HG02943 (cell line): ENCODE results near the gene LAMP1.
"Not testable (repeated sequence)": the region's sequence is repeated elsewhere in the genome, so short reads cannot be mapped to it uniquely, and the experiment has no call there.

Source experiments
- ATAC-seq: cut with Tn5 transposase; IDR thresholded peaks from one replicate; pipeline ENCODE4 v1.9.1; 2021; ENCODE audit warnings: mild to moderate bottlenecking, low read depth, moderate library complexity; ENCODE audit not compliant: unreplicated experiment

LAMP1 gene

GRCh38 chr13:113324398-113324797 lies 27.4 kb downstream of the LAMP1 start:
- no peak for ATAC-seq

- no peak for ATAC-seq
These were observed 28.7 kb downstream of the LAMP1 start for GRCh38 chr13:113325779-113326178.

GRCh38 chr13:113327391-113327765 lies 30.3 kb downstream of the LAMP1 start:
- ATAC-seq: no peak

- no peak for ATAC-seq
These were observed 30.9 kb downstream of the LAMP1 start for GRCh38 chr13:113327766-113328471.

GRCh38 chr13:113328851-113329250 lies 31.8 kb downstream of the LAMP1 start:
- no peak for ATAC-seq

GRCh38 chr13:113329656-113330312 lies 32.7 kb downstream of the LAMP1 start:
- no peak for ATAC-seq

GRCh38 chr13:113332615-113333014 lies 35.6 kb downstream of the LAMP1 start:
- ATAC-seq: no peak

- ATAC-seq: no peak
These were observed 36.0 kb downstream of the LAMP1 start for GRCh38 chr13:113333076-113333475.

GRCh38 chr13:113337556-113337955 lies 40.5 kb downstream of the LAMP1 start:
- no peak for ATAC-seq

GRCh38 chr13:113337976-113338375 lies 40.9 kb downstream of the LAMP1 start:
- ATAC-seq: no peak

- no peak for ATAC-seq
These were observed 41.4 kb downstream of the LAMP1 start for GRCh38 chr13:113338451-113338850.

GRCh38 chr13:113342820-113343691 lies 46.0 kb downstream of the LAMP1 start:
- ATAC-seq: no peak

- no peak for ATAC-seq
These were observed 46.6 kb downstream of the LAMP1 start for GRCh38 chr13:113343692-113343968.

GRCh38 chr13:113345486-113345885 lies 48.4 kb downstream of the LAMP1 start:
- ATAC-seq: no peak

GRCh38 chr13:113347736-113348225 lies 50.7 kb downstream of the LAMP1 start:
- not testable (repeated sequence) for ATAC-seq

- ATAC-seq: no peak
These were observed 51.6 kb downstream of the LAMP1 start for GRCh38 chr13:113348591-113348990.

GRCh38 chr13:113349050-113349449 lies 52.0 kb downstream of the LAMP1 start:
- no peak for ATAC-seq

GRCh38 chr13:113349491-113349890 lies 52.5 kb downstream of the LAMP1 start:
- no peak for ATAC-seq

- ATAC-seq: no peak
These were observed 53.3 kb downstream of the LAMP1 start for GRCh38 chr13:113350065-113350937.

- ATAC-seq: no peak
These were observed 53.9 kb downstream of the LAMP1 start for GRCh38 chr13:113350938-113351335.
